Brain microvascular endothelial cell (primary cell): ENCODE measurements around the gene NFATC3.

Source experiments
- DNase-seq: peaks from one replicate; pipeline ENCODE4 v3.0.0-alpha.2; 2020
- H3K27ac ChIP-seq: fragments of 250-450 bp; sonication (Bioruptor Pico); 2 replicates; pipeline ENCODE4 v1.5.1; 2020; ENCODE audit warnings: mild to moderate bottlenecking, moderate library complexity
- H3K27me3 ChIP-seq: fragments of 250-450 bp; sonication (Bioruptor Pico); replicated peaks from 2 replicates; pipeline ENCODE4 v1.5.1; 2020; ENCODE audit warnings: mild to moderate bottlenecking
- H3K36me3 ChIP-seq: fragments of 250-450 bp; sonication (Bioruptor Pico); replicated peaks from 2 replicates; pipeline ENCODE4 v1.5.1; 2020; ENCODE audit warnings: mild to moderate bottlenecking
- H3K4me3 ChIP-seq: 2 replicates; pipeline ENCODE4 v1.5.1; 2011; ENCODE audit warnings: low read depth, mild to moderate bottlenecking, control low read depth, low read length, moderate library complexity
- CTCF ChIP-seq: IDR thresholded peaks from 2 replicates; pipeline ENCODE4 v1.5.1; 2011; ENCODE audit warnings: low read depth, mild to moderate bottlenecking, moderate library complexity, low read length, control low read depth, inconsistent platforms; ENCODE audit errors: missing control alignments
- in situ Hi-C: cut with HindIII; loops from 2 replicates; pipeline ENCODE4 v1.10.0; 2017; ENCODE audit warnings: low sequenced_read_pairs, low pct_ligation_motif_present

Gene NFATC3

GRCh38 chr16:68257906-68258800 is 173.0 kb downstream of the NFATC3 start:
- no peak overlapping the region for H3K27ac ChIP-seq
- peak; percentile 18 for DNase-seq
- no peak overlapping the region for H3K4me3 ChIP-seq

GRCh38 chr16:68259007-68259825 is 174.0 kb downstream of the NFATC3 start:
- Histone ChIP-seq H3K4me3 (no peak overlapping the region), H3K36me3 (peaks cover 15% of the 10 kb centered on the region)
- in situ Hi-C loops, result no loop called here

More at GRCh38 chr16:68257906-68258800, 173.0 kb downstream of the NFATC3 start:
- no peaks in the 10 kb centered on the region for H3K27me3 ChIP-seq
- peaks cover 15% of the 10 kb centered on the region for H3K36me3 ChIP-seq
- in situ Hi-C loops, result no loop called here
- no peak for TF ChIP-seq CTCF

GRCh38 chr16:68263559-68264127 is 178.5 kb downstream of the NFATC3 start:
- in situ Hi-C loops, result no loop called here
- peak overlapping the region; percentile 93 for H3K4me3 ChIP-seq
- no peaks in the 10 kb centered on the region for H3K36me3 ChIP-seq
- DNase-seq, result no peak
- H3K27ac ChIP-seq, result peak overlapping the region; percentile 96
- no peak for TF ChIP-seq CTCF
- no peaks in the 10 kb centered on the region for H3K27me3 ChIP-seq

More at GRCh38 chr16:68259007-68259825, 174.0 kb downstream of the NFATC3 start:
- H3K27ac ChIP-seq, result no peak overlapping the region
- no peak for TF ChIP-seq CTCF
- no peak for DNase-seq
- no peaks in the 10 kb centered on the region for H3K27me3 ChIP-seq

GRCh38 chr16:68264128-68265077 is 179.2 kb downstream of the NFATC3 start, which contains the start of gene SLC7A6:
Gene SLC7A6, plus strand, starts transcription at chr16:68264526. Its CDS starts 10,201 bp downstream, at chr16:68274727.
- peak; percentile 59 for DNase-seq
- TF ChIP-seq CTCF, result peak; percentile 85
- H3K4me3 ChIP-seq, result peak within 1 kb of the TSS; percentile 93
- H3K36me3 ChIP-seq, result no peaks in the 10 kb centered on the region
- H3K27me3 ChIP-seq, result no peaks in the 10 kb centered on the region
- in situ Hi-C loops, result no loop called here
- H3K27ac ChIP-seq, result peak within 1 kb of the TSS; percentile 96
